Activated CD8-positive, alpha-beta memory T cell treated with anti-CD3 and anti-CD28 coated beads, Interleukin-2, amount 50 U/mL, for 1 hour (primary cell): ENCODE data around the gene IQCE.

ENCODE experiments used
- DNase-seq: peaks from one replicate; pipeline ENCODE4 v3.0.0-alpha.2; 2020; ENCODE audit errors: extremely low read depth

The IQCE gene

GRCh38 chr7:2634267-2635145 lies 75.7 kb downstream of the IQCE start:
- DNase-seq = no peak

GRCh38 chr7:2635148-2635668 lies 76.4 kb downstream of the IQCE start:
- DNase-seq = no peak

GRCh38 chr7:2635810-2636701 lies 77.3 kb downstream of the IQCE start:
- DNase-seq = no peak

GRCh38 chr7:2637066-2637471 lies 78.3 kb downstream of the IQCE start:
- DNase-seq = no peak

- no peak for DNase-seq
Measured at GRCh38 chr7:2637505-2638223, 78.9 kb downstream of the IQCE start.

- DNase-seq = no peak
Measured at GRCh38 chr7:2638224-2638991, 79.6 kb downstream of the IQCE start.

GRCh38 chr7:2639181-2639681 lies 80.5 kb downstream of the IQCE start:
- no peak for DNase-seq

- no peak for DNase-seq
Measured at GRCh38 chr7:2639695-2640481, 81.1 kb downstream of the IQCE start.

- no peak for DNase-seq
Measured at GRCh38 chr7:2640482-2640830, 81.7 kb downstream of the IQCE start.

- DNase-seq = no peak
Measured at GRCh38 chr7:2640846-2641316, 82.1 kb downstream of the IQCE start.

- DNase-seq = no peak
Measured at GRCh38 chr7:2641406-2642393, 82.9 kb downstream of the IQCE start.

- no peak for DNase-seq
Measured at GRCh38 chr7:2643386-2644219, 84.8 kb downstream of the IQCE start.

GRCh38 chr7:2644220-2644561 lies 85.4 kb downstream of the IQCE start:
- DNase-seq = no peak

- no peak for DNase-seq
Measured at GRCh38 chr7:2644562-2645273, 85.9 kb downstream of the IQCE start.

GRCh38 chr7:2645274-2645868 lies 86.6 kb downstream of the IQCE start:
- DNase-seq = no peak

- no peak for DNase-seq
Measured at GRCh38 chr7:2646336-2646679, 87.5 kb downstream of the IQCE start.
